ENCODE measurements around the gene MTRF1L.

MTRF1L gene

GRCh38 chr6:153002613-153003365 lies at the start of gene MTRF1L:
TSS of gene MTRF1L (minus strand) at chr6:153002709. CDS start at chr6:153002685, 24 bp downstream.
- FAIRE-seq (no peak), DNase-seq (ENCODE audit: insufficient read length, low spot score) (peak; percentile 60)

GRCh38 chr6:153051801-153052200 lies 49.3 kb upstream of the MTRF1L start:
- FAIRE-seq = no peak
- DNase-seq (ENCODE audit: insufficient read length, low spot score) = no peak
- TF ChIP-seq CTCF (IDR thresholded peaks at IDR 0.05; ENCODE audit: insufficient read depth, missing control alignments) = no peak

More at GRCh38 chr6:153002613-153003365, at the start of gene MTRF1L:
- TF ChIP-seq CTCF (IDR thresholded peaks at IDR 0.05; ENCODE audit: insufficient read depth, missing control alignments) = no peak

- FAIRE-seq (no peak), DNase-seq (ENCODE audit: insufficient read length, low spot score) (no peak)
Observed at GRCh38 chr6:153048631-153049030, 46.1 kb upstream of the MTRF1L start.

GRCh38 chr6:153047386-153047785 lies 44.9 kb upstream of the MTRF1L start:
- FAIRE-seq = no peak
- no peak for DNase-seq (ENCODE audit: insufficient read length, low spot score)
- no peak for TF ChIP-seq CTCF (IDR thresholded peaks at IDR 0.05; ENCODE audit: insufficient read depth, missing control alignments)

More at GRCh38 chr6:153048631-153049030, 46.1 kb upstream of the MTRF1L start:
- no peak for TF ChIP-seq CTCF (IDR thresholded peaks at IDR 0.05; ENCODE audit: insufficient read depth, missing control alignments)

- TF ChIP-seq CTCF (IDR thresholded peaks at IDR 0.05; ENCODE audit: insufficient read depth, missing control alignments) = no peak
- FAIRE-seq (peak; percentile 96), DNase-seq (ENCODE audit: insufficient read length, low spot score) (no peak)
Observed at GRCh38 chr6:153045271-153045670, 42.8 kb upstream of the MTRF1L start.

GRCh38 chr6:153044295-153044694 lies 41.8 kb upstream of the MTRF1L start:
- DNase-seq (ENCODE audit: insufficient read length, low spot score) = no peak
- no peak for FAIRE-seq
- TF ChIP-seq CTCF (IDR thresholded peaks at IDR 0.05; ENCODE audit: insufficient read depth, missing control alignments) = no peak

GRCh38 chr6:153043719-153044118 lies 41.2 kb upstream of the MTRF1L start:
- no peak for DNase-seq (ENCODE audit: insufficient read length, low spot score)
- no peak for FAIRE-seq
- no peak for TF ChIP-seq CTCF (IDR thresholded peaks at IDR 0.05; ENCODE audit: insufficient read depth, missing control alignments)
